Measurements from ENCODE around the gene ADSL. TPM values are rescaled to one million over a fixed set of nuclear protein-coding genes. Genes with fewer than 3 reads are reported as not detected.

The ADSL gene
- total and polyA plus RNA-seq, 2 of the 8 experiments (the other 6 are each of a cell fraction or from before 2014, with no cell fraction given) = 197 to 218 TPM

GRCh38 chr22:40361100-40361499 lies 14.8 kb downstream of the ADSL start:
- H3K23me2 ChIP-seq (ENCODE audit: low read depth, low read length) = no peaks in the 10 kb centered on the region
- no peak overlapping the region for H3K23ac ChIP-seq (ENCODE audit: insufficient read length)
- no peak overlapping the region for H3K56ac ChIP-seq (replicated peaks; ENCODE audit: insufficient read length, low read depth, low read length)
- no peak overlapping the region for H4K8ac ChIP-seq (ENCODE audit: extremely low read depth, insufficient read depth, low read length)
- H2AFZ ChIP-seq (ENCODE audit: low read length) = no peak overlapping the region
- peaks cover 63 to 96% (median 81%) of the 10 kb centered on the region in 4 experiments for H3K36me3 ChIP-seq (ENCODE audit: control insufficient read depth in 2 of 4, insufficient read depth in 4 of 4, low read length in 3 of 4)
- no peak overlapping the region for H2BK5ac ChIP-seq (ENCODE audit: low read depth, low read length)
- no peaks in the 10 kb centered on the region; a peak in 1 of 4 replicates for H3K9me3 ChIP-seq (ENCODE audit: insufficient read depth in 2 of 2, low read depth in 1 of 2, low read length in 1 of 2)
- H3K27me3 ChIP-seq (replicated peaks in 1 of 4; ENCODE audit: control insufficient read depth in 3 of 4, extremely low read depth in 1 of 4, insufficient read depth in 3 of 4, low read length in 3 of 4) = no peaks in the 10 kb centered on the region
- no peak overlapping the region for H2AK5ac ChIP-seq (ENCODE audit: low read depth, low read length)
- no peak overlapping the region; a peak in 1 of 7 replicates for H3K9ac ChIP-seq (replicated peaks in 1 of 4; ENCODE audit: extremely low read depth in 1 of 4, low read depth in 3 of 4, low read length in 3 of 4)
- H3K79me1 ChIP-seq (ENCODE audit: low read depth, low read length) = 0 out of 2 replicates have a peak, but pooled peaks cover 2% of the 10 kb centered on the region
- ChIA-PET CTCF (ENCODE audit: partially characterized antibody) (interaction anchor here (0.9 to 1.2 kb wide), 2 partner anchors 14 to 76 kb away, joined by 3 read pairs; no protein-coding TSS in a partner anchor), POLR2A (ENCODE audit: partially characterized antibody) (interaction anchor here (0.9 to 2.5 kb wide), 5 partner anchors 8 to 14 kb away, joined by 4 to 8 read pairs (median 4); partner anchors contain the start of gene SGSM3)
- FAIRE-seq (no peak), DNase-seq (ENCODE audit: low read depth in 1 of 2, low spot score in 2 of 2) (no peak)
- WGBS, 2 experiments (ENCODE audit: extremely low coverage in 1 of 2, insufficient coverage in 1 of 2, insufficient read length in 1 of 2, insufficient replicate concordance in 2 of 2, low coverage in 1 of 2, low lambda C conversion rate in 2 of 2, missing lambda C conversion rate in 1 of 2) = 95% methylated on average over 5 of the region's 5 CpGs; no CpG with 5 or more reads in 1 of the 2 experiments
- H3K27ac ChIP-seq (ENCODE audit: low read depth, low read length) = no peak overlapping the region
- no peak overlapping the region for H3K4ac ChIP-seq (replicated peaks; ENCODE audit: insufficient read length, low read depth, low read length)
- H4K91ac ChIP-seq (replicated peaks; ENCODE audit: insufficient read length, low read length) = no peak overlapping the region
- peaks cover 3 to 8% of the 10 kb centered on the region in 2 experiments for H4K20me1 ChIP-seq (replicated peaks in 1 of 2; ENCODE audit: control insufficient read depth in 1 of 2, insufficient read depth in 2 of 2, low read length in 2 of 2)
- H2BK120ac ChIP-seq (replicated peaks; ENCODE audit: low read depth, low read length) = no peak overlapping the region
- no peak overlapping the region for H3K14ac ChIP-seq (ENCODE audit: insufficient read length)
- no peaks in the 10 kb centered on the region for H3K79me2 ChIP-seq (ENCODE audit: control insufficient read depth in 1 of 2, insufficient read depth in 2 of 2, low read length in 2 of 2)
- no peak overlapping the region for H2BK12ac ChIP-seq (ENCODE audit: low read depth, low read length)
- no peak overlapping the region for H4K5ac ChIP-seq (ENCODE audit: insufficient read length, low read depth, low read length)
- H2BK15ac ChIP-seq (ENCODE audit: low read length) = no peak overlapping the region
- no peak overlapping the region for H3K4me2 ChIP-seq (ENCODE audit: insufficient read depth in 1 of 2, low read depth in 2 of 2, low read length in 2 of 2)
- H3K18ac ChIP-seq (ENCODE audit: extremely low read depth, low read length) = no peak overlapping the region
- no peaks in the 10 kb centered on the region for H3K4me1 ChIP-seq (replicated peaks in 1 of 4; ENCODE audit: control insufficient read depth in 3 of 4, insufficient read depth in 4 of 4, low read length in 3 of 4)
- no peak overlapping the region for H2BK20ac ChIP-seq (ENCODE audit: low read length)
- no peak overlapping the region for H3K4me3 ChIP-seq (ENCODE audit: extremely low read depth in 1 of 4, insufficient read depth in 2 of 4, low read depth in 3 of 4, low read length in 4 of 4)
- TF ChIP-seq CEBPB (IDR thresholded peaks at IDR 0.05; ENCODE audit: low read depth, low read length) (no peak), GABPA (IDR thresholded peaks at IDR 0.05; ENCODE audit: borderline replicate concordance, insufficient read depth, low read length) (no peak), SP2 (IDR thresholded peaks at IDR 0.05; ENCODE audit: low read length) (no peak), PHF8 (conservative IDR thresholded peaks at IDR 0.05; ENCODE audit: low read depth, low read length) (no peak), ATF3 (IDR thresholded peaks at IDR 0.05; ENCODE audit: insufficient read depth, low read depth, low read length) (no peak), CREB1 (IDR thresholded peaks at IDR 0.05) (no peak), CHD2 (IDR thresholded peaks at IDR 0.05; ENCODE audit: low read length) (no peak), SIRT6 (IDR thresholded peaks at IDR 0.05; ENCODE audit: low read length) (no peak), CHD1 (IDR thresholded peaks at IDR 0.05; ENCODE audit: low read depth, low read length) (no peak), HDAC2 (IDR thresholded peaks at IDR 0.05; ENCODE audit: borderline replicate concordance in 1 of 2, low read depth in 2 of 2, low read length in 2 of 2) (no peak), MAFK (IDR thresholded peaks at IDR 0.05; ENCODE audit: low read depth, low read length) (no peak), EP300 (IDR thresholded peaks at IDR 0.05; ENCODE audit: borderline replicate concordance in 1 of 2, low read depth in 2 of 2, low read length in 2 of 2) (no peak)
- TF ChIP-seq, protein P1, sequence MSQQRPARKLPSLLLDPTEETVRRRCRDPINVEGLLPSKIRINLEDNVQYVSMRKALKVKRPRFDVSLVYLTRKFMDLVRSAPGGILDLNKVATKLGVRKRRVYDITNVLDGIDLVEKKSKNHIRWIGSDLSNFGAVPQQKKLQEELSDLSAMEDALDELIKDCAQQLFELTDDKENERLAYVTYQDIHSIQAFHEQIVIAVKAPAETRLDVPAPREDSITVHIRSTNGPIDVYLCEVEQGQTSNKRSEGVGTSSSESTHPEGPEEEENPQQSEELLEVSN (IDR thresholded peaks at IDR 0.05) = no peak

Measured in H1 (cell line).